ENCODE results near the gene LAMC3.

The LAMC3 gene

DNA sequence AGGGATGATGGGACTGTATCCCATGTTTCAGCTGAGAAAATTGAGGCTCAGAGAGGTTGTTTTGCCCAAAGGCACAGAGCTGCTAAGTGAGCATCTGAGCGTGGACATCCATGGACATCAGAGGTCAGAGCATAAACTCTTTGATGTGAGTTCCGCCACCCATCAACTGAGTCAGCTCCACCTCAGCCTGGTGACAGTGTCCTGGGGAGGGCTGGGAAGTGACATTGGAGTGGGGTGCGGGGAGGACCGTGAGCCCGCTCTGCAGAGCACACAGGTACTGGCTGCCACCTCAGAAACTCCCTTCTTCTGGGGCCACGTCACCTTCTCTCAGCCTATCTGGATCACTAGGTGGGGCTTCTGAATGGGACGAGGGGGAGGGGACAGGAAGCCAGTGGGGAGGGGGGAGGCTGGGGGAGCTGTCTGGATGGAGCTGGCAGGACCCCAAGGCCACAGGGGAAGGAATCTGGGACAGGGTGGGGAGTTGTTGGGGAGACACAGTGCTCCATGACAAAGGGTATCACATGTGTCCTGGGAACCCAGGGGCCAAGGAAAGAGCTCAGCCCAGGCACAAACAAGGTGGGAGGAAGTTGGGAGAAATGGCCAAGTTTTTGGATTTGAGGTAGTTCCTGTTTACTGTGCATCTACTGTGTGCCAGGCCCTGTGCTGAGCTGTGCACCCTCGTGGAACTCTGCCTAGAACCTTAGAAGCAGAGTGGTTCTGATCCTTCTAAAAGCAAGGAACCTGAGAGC is 2.5 kb downstream of the LAMC3 start:
- no peak for DNase-seq (ENCODE audit: low read depth)

DNA sequence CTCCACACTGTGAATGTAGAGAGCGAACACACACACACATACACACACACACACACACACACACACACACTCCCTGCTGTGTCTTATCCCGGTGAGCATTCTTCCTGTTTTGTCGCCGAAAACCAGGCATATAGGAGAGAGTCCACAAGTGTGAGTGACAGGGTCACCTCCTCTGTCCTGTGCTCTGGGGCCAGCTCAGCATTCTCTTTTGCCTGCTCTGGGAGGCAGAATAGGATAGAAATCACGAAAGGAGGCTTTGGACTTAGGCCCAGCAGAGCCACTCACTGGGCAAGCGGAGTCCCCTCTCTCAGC is 3.0 kb downstream of the LAMC3 start:
- no peak for DNase-seq (ENCODE audit: low read depth)

DNA sequence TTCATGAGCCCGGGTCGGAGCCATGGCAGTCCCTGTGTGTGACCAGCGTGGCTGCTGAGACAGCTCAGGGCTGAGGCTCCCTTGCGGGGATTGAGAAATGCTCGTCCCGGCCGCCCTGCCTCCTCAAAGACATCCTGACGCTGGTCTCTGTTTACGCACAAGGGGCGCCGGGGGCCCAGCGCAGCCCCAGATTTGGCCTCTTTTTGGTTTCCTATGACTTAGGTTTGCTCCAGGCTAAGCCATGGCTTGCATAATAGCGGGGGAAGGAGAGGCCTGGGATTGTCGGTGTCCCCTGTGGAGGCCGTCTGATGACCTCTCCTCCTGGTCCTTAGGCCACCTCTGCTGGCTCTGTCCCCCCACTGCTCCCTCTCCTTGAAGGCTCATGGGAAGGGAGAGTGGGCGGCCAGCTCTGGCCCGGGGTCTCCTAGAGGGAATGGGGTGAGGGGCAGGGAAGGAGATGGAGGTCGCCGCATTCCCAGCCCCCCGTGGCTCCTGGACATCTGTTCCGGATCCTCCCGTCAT is 3.5 kb downstream of the LAMC3 start:
- no peak for DNase-seq (ENCODE audit: low read depth)

DNA sequence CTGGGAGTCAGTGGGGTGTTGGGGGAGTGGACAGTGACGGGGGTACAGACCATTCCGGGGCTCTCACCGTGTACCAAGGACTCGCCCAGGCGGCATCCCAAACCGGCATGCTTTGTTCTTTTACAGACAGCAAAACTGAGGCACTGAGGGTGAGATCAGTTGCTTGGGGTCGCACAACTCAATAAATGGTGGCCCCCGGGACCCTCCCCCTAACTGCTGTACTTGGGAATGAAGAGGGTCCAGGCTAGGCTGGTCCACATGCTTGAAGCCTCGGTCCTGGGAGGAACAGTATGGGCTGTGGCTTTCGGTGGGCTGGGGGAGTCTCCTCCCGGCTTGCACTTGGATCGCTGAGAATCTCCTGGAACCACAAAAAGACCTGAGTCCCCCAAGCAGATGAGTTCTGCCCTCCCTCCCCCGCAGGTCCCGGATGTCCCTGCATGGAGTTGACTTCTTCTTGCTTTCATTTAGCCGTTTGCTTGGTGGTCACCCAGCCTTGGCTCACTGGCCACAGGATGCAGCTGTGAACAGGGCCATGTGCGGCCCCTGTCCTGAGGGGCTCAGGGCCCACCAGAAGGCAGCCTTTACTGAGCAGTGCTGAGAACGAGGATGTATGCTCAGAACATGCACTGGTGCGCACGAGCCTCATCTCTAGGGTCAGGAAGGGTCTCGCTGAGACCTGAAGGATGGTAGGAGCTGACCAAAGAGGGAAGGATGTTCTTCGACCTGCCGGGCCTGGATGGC is 4.2 kb downstream of the LAMC3 start:
- no peak for DNase-seq (ENCODE audit: low read depth)

DNA sequence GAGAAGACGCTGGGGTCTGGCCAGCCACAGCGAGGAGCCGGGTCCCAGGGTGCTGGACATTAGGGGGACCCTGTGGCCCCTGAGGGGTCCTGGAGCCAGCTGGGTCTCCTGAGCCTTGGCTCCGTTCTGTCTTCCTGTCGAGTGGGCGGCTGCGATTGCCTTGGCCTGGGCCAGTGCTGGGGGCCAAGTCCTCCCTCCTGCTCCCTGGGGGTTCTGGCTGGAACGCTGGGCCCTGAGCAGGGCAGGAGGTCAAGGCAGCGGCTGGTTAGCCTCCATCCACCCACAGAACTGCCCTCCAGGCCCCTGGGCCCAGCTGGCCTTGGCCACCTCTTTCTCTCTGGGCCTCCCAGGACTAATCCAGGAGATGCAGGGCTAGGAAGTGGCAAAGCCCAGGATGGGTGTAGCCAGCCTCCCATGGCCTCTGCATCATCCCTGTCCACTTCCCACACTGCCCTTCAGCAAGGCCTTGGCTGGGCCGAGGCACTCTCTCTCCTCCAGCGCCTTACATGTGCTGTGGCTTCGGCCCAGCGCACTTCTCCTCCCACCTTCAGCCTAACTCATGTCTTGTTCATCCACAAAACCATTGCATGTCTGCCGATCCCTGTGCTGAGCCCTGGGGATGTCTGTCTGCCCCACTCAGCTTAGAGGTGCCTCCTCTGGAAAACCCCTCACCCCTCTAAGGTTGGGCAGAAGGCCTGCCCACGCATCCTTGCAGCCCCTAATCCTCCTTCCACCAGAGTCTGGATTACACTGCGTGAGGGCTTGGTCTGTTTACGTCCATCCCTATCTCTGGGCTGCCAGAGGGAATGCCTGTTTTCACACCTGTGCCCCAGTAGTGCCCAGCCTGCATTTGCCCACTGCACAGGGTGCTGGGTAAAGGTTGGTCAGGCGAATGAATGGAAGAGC is 5.0 kb downstream of the LAMC3 start:
- no peak for DNase-seq (ENCODE audit: low read depth)

DNA sequence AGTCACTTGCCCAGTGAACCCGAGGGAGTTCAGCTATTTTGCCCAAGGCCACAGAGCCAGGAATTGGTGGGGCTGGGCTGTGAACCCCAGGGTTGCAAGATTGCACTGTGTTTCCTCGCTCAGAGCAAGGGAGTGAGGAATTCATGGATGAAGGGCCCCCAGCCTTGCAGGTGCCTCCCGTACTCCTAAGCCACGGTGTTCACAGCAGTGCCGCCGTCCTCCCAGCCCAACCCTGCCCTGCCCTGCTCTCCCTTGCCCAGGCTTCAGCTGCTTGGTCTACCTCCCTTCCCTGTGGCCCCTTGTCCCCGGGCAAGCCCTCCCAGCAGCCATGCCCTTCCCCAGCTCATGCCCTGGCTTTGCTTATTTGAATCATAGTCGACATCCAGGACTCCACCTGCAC is 6.1 kb downstream of the LAMC3 start:
- DNase-seq (ENCODE audit: low read depth) = no peak

DNA sequence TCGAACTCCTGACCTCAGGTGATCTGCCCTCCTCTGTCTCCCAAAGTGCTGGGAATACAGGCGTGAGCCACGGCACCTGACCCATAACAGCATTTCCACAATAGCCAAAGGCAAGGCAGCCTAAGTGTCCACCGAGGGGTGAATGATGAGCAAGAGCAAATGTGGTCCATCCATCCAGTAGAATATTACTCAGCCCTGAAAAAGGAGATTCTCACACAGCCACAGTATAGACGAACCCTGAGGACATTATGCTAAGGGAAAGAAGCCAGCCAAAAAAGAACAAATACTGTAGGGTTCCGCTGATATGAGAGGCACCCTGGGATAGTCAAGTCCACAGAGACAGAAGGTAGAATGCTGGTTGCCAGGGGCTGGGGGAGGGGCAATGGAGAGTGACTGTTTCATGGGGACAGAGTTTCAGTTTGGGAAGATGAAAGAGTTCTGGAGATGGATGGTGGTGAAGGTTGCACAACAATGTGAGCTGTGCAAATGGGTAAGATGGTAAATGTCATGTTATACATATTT is 7.0 kb downstream of the LAMC3 start:
- no peak for DNase-seq (ENCODE audit: low read depth)

DNA sequence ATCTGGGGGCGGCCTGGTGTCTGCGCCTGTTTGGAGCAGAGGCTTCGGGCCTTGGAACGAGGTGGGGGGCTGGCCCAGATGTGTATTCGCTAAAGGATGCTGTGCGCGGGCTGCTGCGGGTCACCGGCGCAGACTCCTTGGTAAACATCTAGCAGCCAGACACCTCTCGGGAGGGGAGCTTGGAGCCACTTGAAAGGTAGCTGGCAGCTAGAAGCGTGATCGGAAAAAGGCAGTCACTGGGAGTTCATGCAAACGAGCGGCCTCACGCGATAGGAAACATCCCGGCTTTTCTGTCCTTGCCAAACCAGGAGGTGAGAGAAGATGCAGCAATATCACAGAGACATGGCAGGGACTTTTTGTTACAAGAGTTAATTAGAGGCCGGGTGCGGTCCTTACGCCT is 8.1 kb downstream of the LAMC3 start:
- no peak for DNase-seq (ENCODE audit: low read depth)

DNA sequence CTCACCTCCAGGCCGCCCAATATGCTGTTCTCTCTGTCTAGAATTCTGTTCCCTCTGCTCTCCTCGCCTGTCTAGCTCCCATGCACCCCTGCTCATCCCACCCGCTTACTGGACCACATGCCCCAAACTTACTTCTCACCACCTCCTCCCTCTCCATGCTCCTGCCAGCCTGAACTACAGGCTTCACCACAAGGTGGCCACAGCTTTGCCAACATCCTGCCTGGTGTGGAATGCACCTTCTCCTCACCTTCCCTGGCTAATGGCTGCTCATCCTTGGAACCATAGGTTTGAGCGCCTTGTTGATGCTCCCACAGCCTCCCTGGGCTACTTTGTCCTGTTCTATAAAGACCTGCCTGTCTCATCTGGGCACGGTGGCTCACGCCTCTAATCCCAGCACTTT is 9.6 kb downstream of the LAMC3 start:
- DNase-seq (ENCODE audit: low read depth) = no peak

DNA sequence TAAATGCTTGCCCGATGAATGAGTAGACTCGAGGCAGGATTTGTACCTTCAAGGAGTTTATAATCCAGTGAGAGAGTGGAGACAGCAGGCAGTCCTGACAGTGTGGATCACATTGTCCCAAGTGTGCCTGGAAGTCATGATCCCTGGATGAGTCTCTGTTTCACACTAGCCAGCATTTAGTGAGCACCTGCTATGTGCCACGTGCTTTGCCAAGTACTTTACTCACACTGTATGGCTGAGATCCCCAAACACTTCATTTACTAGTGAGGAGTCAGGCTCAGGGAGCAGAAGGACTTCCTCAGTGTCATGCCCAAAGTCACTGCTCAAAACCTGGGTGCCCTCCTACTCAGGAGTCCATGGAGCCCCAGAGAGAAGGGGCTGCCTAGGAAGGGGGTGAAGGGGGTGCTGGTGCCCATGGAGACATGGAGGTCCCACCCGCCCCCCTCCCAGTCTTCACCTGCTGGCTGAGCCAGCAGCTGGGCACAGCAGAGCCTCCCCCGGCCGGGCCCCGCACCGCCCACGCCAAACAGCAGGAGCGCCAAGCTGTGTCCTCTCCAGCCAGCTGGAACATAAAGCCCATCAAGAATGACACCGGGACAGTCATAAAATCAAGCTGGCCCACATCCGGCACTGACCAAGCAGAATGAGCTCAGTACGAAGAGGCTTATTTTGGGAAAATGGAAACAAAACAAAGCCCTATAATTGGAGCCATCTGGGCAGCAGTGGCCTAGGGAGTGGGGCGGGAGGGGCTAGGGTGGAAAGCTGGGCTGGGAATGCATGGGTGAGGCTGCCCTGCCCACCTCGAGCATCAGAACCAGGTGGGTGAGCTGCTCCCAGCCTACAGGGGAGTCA is 10.6 kb downstream of the LAMC3 start:
- DNase-seq (ENCODE audit: low read depth) = no peak

DNA sequence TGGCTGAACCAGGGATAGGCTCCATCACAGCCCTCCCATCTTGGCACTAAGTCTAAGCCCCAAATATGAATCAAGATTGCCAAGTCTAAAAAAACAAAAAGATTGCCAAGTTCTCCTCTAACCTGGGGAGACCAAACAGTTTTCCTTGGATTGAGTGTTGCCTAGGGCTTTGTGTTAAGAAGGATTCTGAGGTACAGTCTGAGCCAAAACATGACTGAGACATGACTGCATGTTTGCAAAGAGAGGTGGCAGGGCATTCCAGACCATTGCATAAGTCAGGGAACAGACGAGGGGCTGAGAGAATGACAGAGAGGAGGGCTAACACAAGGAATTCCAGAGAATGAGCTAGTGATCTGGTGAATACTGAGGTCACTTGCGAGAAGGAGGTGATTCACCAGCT is 11.4 kb downstream of the LAMC3 start:
- DNase-seq (ENCODE audit: low read depth) = peak; percentile 50

DNA sequence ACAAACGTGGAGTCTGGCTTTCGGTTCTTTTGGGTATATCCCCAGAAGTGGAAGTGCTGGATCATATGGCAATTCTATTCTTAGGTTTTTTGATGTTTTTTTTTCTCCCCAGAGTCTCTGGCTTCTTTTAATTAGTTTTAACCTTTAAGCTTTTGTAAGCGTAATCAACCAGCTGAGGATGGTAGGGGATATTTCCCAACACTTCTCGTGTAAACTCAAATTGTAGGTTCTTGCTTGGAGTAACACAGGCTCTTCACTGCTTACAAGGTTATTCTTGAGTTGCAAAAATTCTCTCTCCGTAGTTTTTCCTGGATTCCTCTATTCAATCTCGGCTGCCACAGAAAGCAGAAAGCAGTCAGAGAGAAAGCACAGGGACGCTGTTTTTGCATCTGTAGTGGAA is 11.9 kb downstream of the LAMC3 start:
- DNase-seq (ENCODE audit: low read depth) = no peak

DNA sequence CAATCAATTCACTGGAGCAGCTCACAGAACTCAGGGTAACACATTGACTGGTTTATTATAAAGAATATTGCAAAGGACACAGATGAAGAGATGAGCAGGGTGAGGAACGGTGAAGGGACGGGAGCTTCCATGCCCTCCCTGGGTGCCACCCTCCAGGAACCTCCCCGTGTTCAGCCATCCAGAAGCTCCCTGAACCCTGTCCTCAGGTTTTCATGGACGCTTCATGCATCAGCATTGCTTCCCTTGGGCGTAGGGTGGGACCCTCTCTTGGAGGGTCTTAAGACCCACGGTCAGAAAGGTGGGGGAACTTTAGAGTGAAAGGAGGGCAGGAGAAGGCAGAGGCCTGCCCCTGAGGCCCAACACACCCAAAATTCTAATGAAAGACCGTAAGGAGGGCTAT is 12.8 kb downstream of the LAMC3 start:
- DNase-seq (ENCODE audit: low read depth) = no peak

DNA sequence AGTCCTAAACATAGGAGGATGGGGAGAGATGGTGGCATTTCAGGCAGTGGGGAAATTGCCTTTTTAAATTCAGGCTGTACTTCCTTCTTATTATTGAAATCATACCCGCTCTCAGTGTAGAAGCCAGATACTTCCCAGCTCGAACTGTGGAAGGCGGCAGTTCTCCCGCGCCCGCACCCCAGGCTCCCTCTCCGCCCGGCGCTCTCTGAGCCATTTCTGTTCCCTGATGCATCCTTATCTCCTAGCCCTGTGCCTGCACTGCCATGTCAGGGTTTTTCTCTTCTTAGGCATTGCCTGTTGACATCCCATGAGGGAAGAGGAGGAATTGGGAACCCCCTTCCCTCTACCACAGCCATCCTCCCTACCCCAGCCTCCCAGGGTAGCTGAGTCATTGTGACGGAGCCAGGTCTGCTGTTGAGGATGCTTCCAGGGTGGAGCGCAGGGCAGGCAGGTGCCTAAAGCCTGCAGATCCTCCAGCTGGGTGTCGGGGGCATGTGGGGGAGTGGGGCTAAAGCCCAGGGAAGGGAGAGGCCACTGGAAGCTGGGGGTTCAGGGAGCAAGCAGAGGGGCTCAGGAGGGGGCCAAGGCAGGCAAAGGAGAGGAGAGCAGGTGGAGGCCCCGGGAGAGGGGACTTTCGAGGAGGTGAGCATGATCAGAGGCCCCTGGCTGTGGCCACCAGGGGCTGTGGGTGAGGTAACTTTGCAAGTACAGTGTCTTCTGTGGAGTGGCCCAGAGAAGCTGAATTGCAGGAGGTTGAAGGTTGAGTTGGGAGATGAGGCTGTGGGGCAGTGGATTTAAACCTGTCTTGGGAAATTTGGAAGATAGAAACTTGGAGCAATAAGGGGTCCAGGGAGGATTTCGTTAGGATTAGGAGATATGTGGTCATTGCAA is 16.2 kb downstream of the LAMC3 start:
- no peak for DNase-seq (ENCODE audit: low read depth)

DNA sequence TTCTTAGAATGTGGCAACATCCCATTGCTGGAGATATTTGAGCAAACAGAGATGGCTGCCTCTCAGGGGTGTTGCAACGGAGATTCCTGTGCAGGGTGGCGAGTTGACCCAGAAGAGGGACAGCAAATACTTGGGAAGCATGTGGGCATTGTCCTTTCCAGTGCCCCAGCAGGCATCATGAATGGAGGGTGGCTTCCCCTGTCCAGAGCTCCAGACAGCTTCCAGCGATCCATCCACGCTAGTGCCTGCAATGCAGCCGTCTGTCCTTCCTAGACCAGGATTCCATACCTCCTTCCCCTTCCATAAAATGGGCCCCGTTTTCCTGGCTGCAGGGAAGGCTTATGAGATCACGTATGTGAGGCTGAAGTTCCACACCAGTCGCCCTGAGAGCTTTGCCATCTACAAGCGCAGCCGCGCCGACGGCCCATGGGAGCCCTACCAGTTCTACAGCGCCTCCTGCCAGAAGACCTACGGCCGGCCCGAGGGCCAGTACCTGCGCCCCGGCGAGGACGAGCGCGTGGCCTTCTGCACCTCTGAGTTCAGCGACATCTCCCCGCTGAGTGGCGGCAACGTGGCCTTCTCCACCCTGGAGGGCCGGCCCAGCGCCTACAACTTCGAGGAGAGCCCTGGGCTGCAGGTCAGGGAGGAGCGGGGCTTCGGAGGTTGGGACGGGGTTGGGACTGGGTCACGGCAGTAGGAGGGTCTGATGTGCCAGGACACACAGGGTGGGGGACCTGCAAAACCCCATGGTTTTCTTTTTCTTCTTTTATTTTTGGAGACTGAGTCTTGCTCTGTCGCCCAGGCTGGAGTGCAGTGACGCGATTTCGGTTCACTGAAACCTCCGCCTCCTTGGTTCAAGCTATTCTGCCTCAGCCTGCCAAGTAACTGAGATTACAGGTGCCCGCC is 17.2 kb downstream of the LAMC3 start:
- no peak for DNase-seq (ENCODE audit: low read depth)

DNA sequence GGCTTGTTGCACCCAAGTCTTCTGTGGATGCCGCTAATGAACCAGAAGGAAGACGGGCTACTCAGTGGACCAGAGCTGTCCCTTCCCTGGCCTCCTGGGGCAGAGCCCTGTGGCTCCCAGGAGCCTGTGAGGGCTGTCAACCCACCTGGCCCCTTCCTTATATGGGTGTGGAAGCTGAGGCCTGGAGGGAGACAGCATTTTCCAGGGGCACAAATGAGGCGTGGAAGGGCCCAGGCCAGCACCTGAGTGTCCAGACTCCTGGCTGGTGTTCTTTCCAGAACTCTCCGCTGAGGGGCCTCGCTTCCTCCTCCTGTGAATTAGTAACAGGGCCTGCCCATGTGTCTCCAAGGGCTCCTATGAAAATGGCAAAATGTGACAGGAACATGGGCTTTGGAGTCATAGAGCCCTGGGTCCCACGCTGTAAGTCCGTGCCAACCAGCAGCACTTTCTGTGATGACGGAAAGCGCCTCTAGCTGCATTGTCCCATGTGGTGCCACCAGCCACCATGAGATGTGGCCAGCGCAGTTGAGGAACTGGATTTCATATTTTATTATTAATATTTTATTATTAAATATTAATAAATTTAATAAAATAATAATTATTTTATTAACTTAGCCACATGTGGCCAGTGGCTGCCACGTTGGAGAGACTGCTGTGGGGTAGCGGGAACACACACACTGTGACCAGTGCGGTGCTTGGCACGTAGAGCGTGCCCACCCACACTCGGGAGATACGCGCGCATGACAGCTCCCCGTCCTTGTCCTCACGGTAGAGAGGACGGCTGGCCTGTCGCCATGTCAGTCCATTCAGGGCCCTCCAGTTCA is 18.3 kb downstream of the LAMC3 start:
- no peak for DNase-seq (ENCODE audit: low read depth)

DNA sequence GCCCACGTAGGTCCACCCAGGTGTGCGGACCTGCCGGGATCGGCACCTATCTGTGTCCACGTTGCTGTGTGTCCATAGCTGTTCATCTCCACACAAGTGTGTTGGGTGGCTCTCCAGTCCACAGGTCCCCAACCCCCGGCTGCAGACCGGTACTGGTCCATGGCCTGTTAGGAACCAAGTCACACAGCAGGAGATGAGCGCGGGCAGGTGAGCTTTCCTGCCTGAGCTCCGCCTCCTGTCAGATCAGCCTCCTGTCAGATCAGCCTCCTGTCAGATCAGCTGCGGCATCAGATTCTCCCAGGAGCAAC is 18.9 kb downstream of the LAMC3 start:
- DNase-seq (ENCODE audit: low read depth) = no peak

DNA sequence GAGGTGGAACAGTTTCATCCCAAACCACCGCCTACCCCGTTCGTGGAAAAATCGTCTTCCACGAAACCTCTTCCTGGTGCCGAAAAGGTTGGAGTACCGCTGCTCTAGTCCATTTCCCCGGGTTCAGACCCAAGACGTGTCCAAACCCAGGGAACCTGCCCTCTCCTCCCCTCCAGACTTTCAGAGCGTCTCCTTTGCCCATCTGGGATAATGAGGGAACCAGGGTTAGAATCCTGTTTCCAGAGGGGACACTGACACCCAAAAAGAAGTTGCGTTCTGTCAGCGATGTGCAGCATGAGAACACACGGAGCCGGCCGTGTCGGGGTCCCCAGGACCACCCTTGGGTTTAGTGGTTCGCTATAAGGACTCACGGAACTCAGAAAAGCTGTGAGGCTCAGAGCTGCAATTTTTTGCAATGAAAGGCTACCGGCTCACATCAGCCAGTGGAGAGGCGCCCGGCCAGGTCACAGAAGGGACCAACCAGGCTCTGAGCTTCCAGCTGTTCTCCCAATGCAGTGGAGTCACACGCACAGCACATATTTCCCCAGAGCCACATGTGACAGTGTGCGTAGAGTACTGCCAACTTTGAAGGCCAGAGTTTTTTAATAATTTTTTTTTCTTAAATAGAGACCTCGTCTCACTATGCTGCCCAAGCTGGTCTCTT is 19.4 kb downstream of the LAMC3 start:
- no peak for DNase-seq (ENCODE audit: low read depth)

Data from non-pigmented ciliary epithelial cell (primary cell).